SJSA1 (cell line): ENCODE results near the gene NUP153. TPM values are rescaled to one million over a fixed set of nuclear protein-coding genes. Genes with fewer than 3 reads are reported as not detected.
"Not testable (repeated sequence)": the region's sequence is repeated elsewhere in the genome, so short reads cannot be mapped to it uniquely, and the experiment has no call there.

Experiments
- DNase-seq, 2 experiments: peaks; one replicate each; pipeline ENCODE4 v3.0.0-alpha.2; 2015 to 2020; ENCODE audit warnings: low spot score in 2 of 2, low read depth in 1 of 2
- H3K27ac ChIP-seq: fragments of 250-450 bp; sonication (Bioruptor Pico); 2 replicates; pipeline ENCODE4 v1.5.1; 2020; ENCODE audit warnings: mild to moderate bottlenecking, moderate library complexity
- H3K27me3 ChIP-seq: fragments of 250-450 bp; sonication (Bioruptor Pico); replicated peaks from 2 replicates; pipeline ENCODE4 v1.5.1; 2020; ENCODE audit warnings: mild to moderate bottlenecking, moderate library complexity
- H3K36me3 ChIP-seq: fragments of 250-450 bp; sonication (Bioruptor Pico); 2 replicates; pipeline ENCODE4 v1.5.1; 2020; ENCODE audit warnings: mild to moderate bottlenecking
- H3K4me1 ChIP-seq: fragments of 250-450 bp; sonication (Bioruptor Pico); replicated peaks from 2 replicates; pipeline ENCODE4 v1.6.1; 2021; ENCODE audit warnings: mild to moderate bottlenecking
- H3K4me3 ChIP-seq: fragments of 250-450 bp; sonication (Bioruptor Pico); 2 replicates; pipeline ENCODE4 v1.5.1; 2020; ENCODE audit warnings: mild to moderate bottlenecking
- H3K9me3 ChIP-seq: fragments of 250-450 bp; sonication (Bioruptor Pico); replicated peaks from 2 replicates; pipeline ENCODE4 v1.5.1; 2020; ENCODE audit warnings: mild to moderate bottlenecking
- total RNA-seq: library from RNA; depleted of rRNA; stranded (reverse); fragments of >200 nt; shearing (Covaris generic); gene quantifications from 2 replicates; pipeline ENCODE4 v1.2.3, GENCODE V29; 2014

NUP153 gene
- total RNA-seq, 1 experiment from 2014 or later, result 50.5 TPM

DNA sequence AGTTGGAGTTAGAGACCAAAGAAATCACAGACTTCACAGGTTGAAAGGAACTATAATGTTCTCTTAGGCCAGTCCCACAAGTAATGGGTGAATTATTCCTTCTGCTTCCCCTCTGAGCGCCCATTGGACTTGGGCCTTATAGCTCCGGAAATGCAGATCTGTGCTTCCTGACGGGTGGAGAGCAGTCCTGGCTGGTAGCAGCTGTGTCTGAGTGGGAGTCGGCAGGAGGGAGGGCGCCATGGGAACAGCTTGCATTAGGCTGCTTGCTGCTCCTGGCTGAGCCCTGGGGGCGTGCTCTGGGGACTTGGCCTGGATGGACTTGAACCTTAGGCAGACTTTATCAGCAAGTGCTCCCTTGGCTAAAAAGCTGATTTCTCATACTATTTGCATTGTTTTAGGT is 18.4 kb upstream of the NUP153 start:
- Histone ChIP-seq H3K4me1 (no peaks in the 10 kb centered on the region), H3K9me3 (no peaks in the 10 kb centered on the region; the same call in 1 of the 2 replicates), H3K27me3 (no peaks in the 10 kb centered on the region), H3K27ac (no peak overlapping the region), H3K4me3 (no peak overlapping the region), H3K36me3 (no peaks in the 10 kb centered on the region)
- DNase-seq, result no peak

DNA sequence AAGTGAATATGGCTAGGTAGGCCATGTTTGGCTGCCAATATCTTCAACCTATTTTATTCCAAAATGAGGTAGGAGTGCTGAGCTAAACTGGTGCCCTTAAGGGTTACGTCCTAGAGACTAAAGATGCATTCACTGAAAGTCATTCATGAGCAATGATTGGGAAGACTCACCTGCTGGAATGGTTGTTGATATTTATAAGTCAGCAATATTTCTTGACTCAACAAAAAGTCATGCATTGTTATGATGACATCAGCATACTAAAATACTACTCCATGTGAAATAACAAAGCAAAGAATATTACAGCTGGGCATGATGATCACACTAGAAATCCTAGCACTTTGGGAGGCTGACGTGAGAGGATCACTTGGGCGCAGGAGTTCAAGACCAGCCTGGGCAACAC is 17.6 kb upstream of the NUP153 start:
- DNase-seq, result no peak
- no peaks in the 10 kb centered on the region for H3K4me1 ChIP-seq

DNA sequence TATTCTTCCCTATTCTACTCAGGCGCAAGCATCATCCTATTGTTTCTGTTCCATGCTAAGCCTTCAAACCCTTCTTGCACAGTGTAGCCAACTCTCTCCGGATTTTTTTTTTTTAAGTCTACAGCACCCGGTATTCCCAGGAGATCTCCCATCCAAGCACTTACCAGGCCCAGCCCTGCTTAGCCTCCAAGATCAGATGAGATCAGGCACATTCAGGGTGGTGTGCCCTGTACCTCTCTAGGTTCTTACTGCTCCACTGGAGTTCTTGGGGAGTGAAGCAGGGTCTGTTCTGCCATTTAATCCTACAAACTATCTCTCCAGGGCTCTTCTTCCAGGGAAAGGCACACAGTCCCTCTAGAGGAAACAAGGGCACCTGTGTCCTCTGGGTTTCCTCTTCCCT is 14.9 kb upstream of the NUP153 start:
- Histone ChIP-seq H3K4me3 (no peak overlapping the region), H3K27ac (no peak overlapping the region), H3K27me3 (no peaks in the 10 kb centered on the region), H3K36me3 (no peaks in the 10 kb centered on the region), H3K4me1 (no peaks in the 10 kb centered on the region; the same call in 1 of the 2 replicates), H3K9me3 (no peaks in the 10 kb centered on the region)
- no peak for DNase-seq

More for the DNA sequence above, 17.6 kb upstream of the NUP153 start:
- Histone ChIP-seq H3K9me3 (no peaks in the 10 kb centered on the region), H3K36me3 (no peaks in the 10 kb centered on the region), H3K27ac (no peak overlapping the region), H3K27me3 (no peaks in the 10 kb centered on the region), H3K4me3 (no peak overlapping the region)

GRCh38 chr6:17719323-17720041 is 12.8 kb upstream of the NUP153 start:
- Histone ChIP-seq H3K27me3 (no peaks in the 10 kb centered on the region), H3K36me3 (no peaks in the 10 kb centered on the region), H3K9me3 (no peaks in the 10 kb centered on the region), H3K27ac (no peak overlapping the region), H3K4me3 (no peak overlapping the region), H3K4me1 (peaks cover 21% of the 10 kb centered on the region)
- DNase-seq, result no peak

DNA sequence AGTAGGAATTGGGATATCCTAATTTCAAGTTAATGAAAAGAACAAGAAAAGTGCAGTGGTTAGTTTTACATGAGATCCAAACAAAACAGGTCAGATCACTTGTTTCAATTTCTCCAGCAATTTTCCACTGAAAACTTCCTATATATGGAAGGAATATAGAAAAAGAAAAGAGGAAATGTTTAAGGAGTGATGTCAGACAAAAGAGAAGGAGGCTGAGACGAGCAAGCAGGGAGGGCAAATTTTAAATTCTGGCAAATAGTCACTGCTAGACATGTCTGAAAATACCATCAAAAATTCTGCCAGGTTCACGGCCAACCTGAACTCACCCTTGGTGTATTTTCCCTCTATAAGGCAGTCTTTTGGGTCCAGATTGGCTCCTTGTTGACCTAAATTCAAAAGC is 9.5 kb upstream of the NUP153 start:
- Histone ChIP-seq H3K27ac (peak overlapping the region; percentile 8; the same call in 1 of the 2 replicates), H3K36me3 (no peaks in the 10 kb centered on the region), H3K4me3 (no peak overlapping the region), H3K9me3 (no peaks in the 10 kb centered on the region), H3K27me3 (no peaks in the 10 kb centered on the region), H3K4me1 (peaks cover 28% of the 10 kb centered on the region)
- DNase-seq, result no peak

DNA sequence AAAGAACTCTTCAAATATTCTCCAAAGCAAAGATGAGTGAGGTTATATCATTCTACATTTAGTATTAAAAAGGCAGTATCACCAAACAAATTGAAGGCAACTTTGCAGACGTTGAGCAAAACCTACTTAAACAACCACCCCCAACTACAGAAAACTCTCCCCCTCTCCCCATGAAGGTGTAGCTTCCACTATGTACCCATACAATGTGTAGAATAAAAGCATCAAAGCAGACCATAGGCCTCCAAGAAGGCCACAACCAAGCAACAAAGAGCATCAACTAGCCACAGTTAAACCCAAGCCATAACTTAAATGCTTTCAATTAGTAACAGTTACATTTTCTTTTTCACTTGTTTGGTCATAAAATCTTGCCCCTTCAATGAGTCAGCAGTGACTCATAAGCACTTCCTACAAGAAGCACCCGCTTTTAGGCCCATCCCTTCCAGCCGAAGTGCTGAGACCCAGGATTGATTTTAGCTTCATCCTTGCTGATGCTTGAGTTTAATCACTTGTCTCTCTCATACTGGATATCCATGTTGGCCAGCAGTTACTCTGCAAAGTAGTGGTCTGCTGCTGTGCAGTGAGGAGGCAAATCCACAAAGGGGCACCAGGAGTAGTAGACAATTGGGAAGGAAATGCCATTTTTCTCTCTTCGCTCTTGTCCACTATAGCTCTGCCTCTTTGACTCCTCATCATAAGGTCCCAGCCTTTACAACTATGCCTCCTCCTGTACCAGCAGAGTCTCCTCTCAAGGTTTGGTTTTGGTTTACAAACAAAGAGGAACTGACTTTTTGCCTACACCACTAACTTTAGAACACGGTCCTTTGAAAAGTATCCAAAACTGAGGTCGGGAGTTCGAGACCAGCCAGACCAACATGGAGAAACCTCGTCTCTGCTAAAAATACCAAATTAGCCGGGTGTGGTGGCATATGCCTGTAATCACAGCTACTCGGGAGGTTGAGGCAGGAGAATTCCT is 8.4 kb upstream of the NUP153 start:
- no peaks in the 10 kb centered on the region for H3K36me3 ChIP-seq
- DNase-seq, result peak; percentile 81 to 85
- peaks cover 35% of the 10 kb centered on the region for H3K4me1 ChIP-seq
- no peaks in the 10 kb centered on the region for H3K27me3 ChIP-seq
- no peaks in the 10 kb centered on the region for H3K9me3 ChIP-seq
- peak overlapping the region; percentile 72 for H3K27ac ChIP-seq
- no peak overlapping the region for H3K4me3 ChIP-seq

DNA sequence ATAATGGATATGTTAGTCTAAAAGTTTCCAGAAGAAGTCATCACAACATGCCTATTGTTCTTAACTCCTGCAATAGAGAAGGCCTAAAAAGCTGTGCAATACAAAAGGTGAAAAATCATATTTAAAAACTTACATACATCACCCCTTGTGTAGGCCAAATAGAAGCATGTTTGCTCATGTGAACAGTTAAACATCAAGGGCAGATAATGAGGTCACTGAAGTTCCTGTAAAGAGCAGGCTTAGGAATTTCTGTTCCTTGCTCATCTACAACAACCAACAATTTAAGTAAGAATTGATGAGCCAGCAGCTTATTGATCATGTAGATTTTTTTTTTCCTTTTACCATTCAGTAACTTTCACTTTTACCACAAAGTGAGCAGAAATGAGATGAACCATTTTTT is 7.5 kb upstream of the NUP153 start:
- Histone ChIP-seq H3K27ac (peak overlapping the region; percentile 2; the same call in 1 of the 2 replicates), H3K4me3 (no peak overlapping the region), H3K27me3 (no peaks in the 10 kb centered on the region), H3K36me3 (no peaks in the 10 kb centered on the region), H3K4me1 (peaks cover 35% of the 10 kb centered on the region), H3K9me3 (no peaks in the 10 kb centered on the region)
- no peak for DNase-seq

- H3K27me3 ChIP-seq, result no peaks in the 10 kb centered on the region
- H3K4me1 ChIP-seq, result peaks cover 35% of the 10 kb centered on the region
- H3K9me3 ChIP-seq, result no peaks in the 10 kb centered on the region
- no peak overlapping the region for H3K27ac ChIP-seq
- no peak for DNase-seq
- H3K4me3 ChIP-seq, result no peak overlapping the region
- peaks cover under 1% of the 10 kb centered on the region for H3K36me3 ChIP-seq
Observed at GRCh38 chr6:17712576-17712975, 5.9 kb upstream of the NUP153 start.

GRCh38 chr6:17710331-17710730 is 3.6 kb upstream of the NUP153 start:
- Histone ChIP-seq H3K36me3 (peaks cover 18% of the 10 kb centered on the region), H3K27me3 (no peaks in the 10 kb centered on the region)
- DNase-seq, result peak in 1 of 2 experiments; percentile 79

GRCh38 chr6:17709476-17709875 is 2.8 kb upstream of the NUP153 start:
- H3K4me3 ChIP-seq, result no peak overlapping the region
- H3K36me3 ChIP-seq, result peaks cover 18% of the 10 kb centered on the region
- peaks cover 19% of the 10 kb centered on the region for H3K4me1 ChIP-seq
- H3K9me3 ChIP-seq, result no peaks in the 10 kb centered on the region
- DNase-seq, result no peak
- no peak overlapping the region for H3K27ac ChIP-seq
- no peaks in the 10 kb centered on the region for H3K27me3 ChIP-seq

More at GRCh38 chr6:17710331-17710730, 3.6 kb upstream of the NUP153 start:
- H3K4me1 ChIP-seq, result peaks cover 28% of the 10 kb centered on the region
- H3K4me3 ChIP-seq, result no peak overlapping the region
- H3K27ac ChIP-seq, result no peak overlapping the region
- H3K9me3 ChIP-seq, result no peaks in the 10 kb centered on the region

- not testable (repeated sequence) for H3K27ac ChIP-seq, H3K27me3 ChIP-seq, H3K4me3 ChIP-seq, H3K9me3 ChIP-seq, DNase-seq
- Histone ChIP-seq H3K4me1 (peaks cover 27% of the 10 kb centered on the region), H3K36me3 (peaks cover 21% of the 10 kb centered on the region)
Observed at GRCh38 chr6:17708035-17708434, 1.3 kb upstream of the NUP153 start.

DNA sequence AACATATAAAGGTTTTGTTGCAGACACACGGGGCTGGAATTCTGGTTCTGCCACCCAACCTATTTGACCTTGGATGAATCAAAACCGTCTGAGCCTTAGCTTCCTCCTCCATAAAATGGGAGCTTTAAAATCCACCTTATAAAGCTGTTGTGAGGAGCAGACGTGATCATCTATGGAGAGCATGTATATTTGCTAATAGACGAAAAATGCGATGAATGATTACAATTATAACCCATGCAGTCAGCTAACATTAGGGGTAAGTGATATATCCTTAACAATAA is 586 bp upstream of the NUP153 start:
- Histone ChIP-seq H3K4me1 (peaks cover 32% of the 10 kb centered on the region), H3K9me3 (no peaks in the 10 kb centered on the region), H3K27me3 (no peaks in the 10 kb centered on the region), H3K4me3 (peak overlapping the region; percentile 87), H3K36me3 (peaks cover 21% of the 10 kb centered on the region), H3K27ac (peak overlapping the region; percentile 98)
- no peak for DNase-seq

DNA sequence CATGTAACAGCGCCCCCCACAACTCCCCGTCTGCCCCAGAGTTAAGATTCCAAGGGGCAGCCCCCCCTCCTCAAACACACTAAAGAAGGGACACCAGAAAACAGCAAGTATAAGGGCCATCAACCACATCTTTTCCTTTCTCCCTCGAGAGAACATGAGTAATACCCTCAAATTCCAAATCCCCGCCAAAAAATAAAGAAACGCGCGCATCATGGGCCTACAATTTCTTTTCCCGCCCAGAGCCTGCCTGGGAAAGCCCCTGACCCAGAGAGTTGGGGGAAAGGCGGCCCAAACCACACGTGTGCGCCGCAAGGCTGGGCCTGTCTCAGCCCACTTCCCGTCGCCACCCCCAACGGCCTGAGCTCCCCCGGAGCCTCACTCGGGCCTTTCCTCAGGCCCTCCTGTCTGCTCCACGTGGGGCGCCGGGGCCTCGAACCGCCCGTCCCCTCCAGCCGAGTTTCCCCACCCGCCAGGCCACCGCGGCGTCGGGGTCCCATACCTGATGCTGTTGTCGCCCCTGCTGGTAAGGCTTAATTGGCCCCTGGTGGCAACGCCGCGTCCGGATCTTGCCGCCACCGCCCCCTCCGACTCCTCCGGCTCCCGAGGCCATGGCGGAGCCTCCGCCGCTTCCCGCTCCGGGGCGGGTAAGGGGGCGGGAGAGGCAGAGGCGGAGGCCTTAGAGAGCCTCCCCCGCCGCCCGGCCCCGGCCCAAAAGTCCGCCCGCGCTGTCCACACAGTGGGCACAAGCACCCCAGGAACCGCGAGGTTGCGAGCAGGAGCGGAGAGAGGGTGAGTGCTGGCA is 746 bp downstream of the NUP153 start:
- peaks cover 34% of the 10 kb centered on the region for H3K4me1 ChIP-seq
- peak; percentile 84 to 86 for DNase-seq
- no peaks in the 10 kb centered on the region for H3K9me3 ChIP-seq
- peak overlapping the region; percentile 87 for H3K4me3 ChIP-seq
- peaks cover 21% of the 10 kb centered on the region for H3K36me3 ChIP-seq
- H3K27ac ChIP-seq, result peak overlapping the region; percentile 98
- H3K27me3 ChIP-seq, result no peaks in the 10 kb centered on the region
